Aorta (tissue), 5 donors: ENCODE results near the gene ZNF280C. TPM values are rescaled to one million over a fixed set of nuclear protein-coding genes. Genes with fewer than 3 reads are reported as not detected.
"Not testable (repeated sequence)": the region's sequence is repeated elsewhere in the genome, so short reads cannot be mapped to it uniquely, and the experiment has no call there.

Experiments used
- ATAC-seq: fragments of 200-7000 bp; cut with Tn5 transposase; one replicate; pipeline ENCODE4 v1.9.1; 2022; ENCODE audit warnings: moderate library complexity; ENCODE audit not compliant: low FRiP score
- DNase-seq, 2 donors: peaks; one replicate each; pipeline ENCODE4 v3.0.0-alpha.2; 2020
- H3K27ac ChIP-seq, 2 donors: one replicate each; pipeline ENCODE4 v1.5.1; 2013; ENCODE audit warnings: low read length in 2 of 2, mild to moderate bottlenecking in 2 of 2, moderate library complexity in 2 of 2, control low read depth in 1 of 2, inconsistent platforms in 1 of 2, low read depth in 1 of 2
- H3K27me3 ChIP-seq, 2 donors: one replicate each; pipeline ENCODE4 v1.6.1; 2013; ENCODE audit warnings: control low read depth in 1 of 2, low read length in 1 of 2, mild to moderate bottlenecking in 1 of 2, moderate library complexity in 1 of 2; ENCODE audit not compliant: insufficient read depth in 2 of 2, control insufficient read depth in 1 of 2
- H3K36me3 ChIP-seq, 2 donors: one replicate each; pipeline ENCODE4 v1.6.1; 2013; ENCODE audit warnings: control low read depth in 1 of 2, low read length in 1 of 2, mild to moderate bottlenecking in 1 of 2; ENCODE audit not compliant: insufficient read depth in 2 of 2, control insufficient read depth in 1 of 2
- H3K4me1 ChIP-seq, 2 donors: one replicate each; pipeline ENCODE4 v1.6.1; 2013; ENCODE audit warnings: low read length in 2 of 2, control low read depth in 1 of 2, mild to moderate bottlenecking in 1 of 2, moderate library complexity in 1 of 2; ENCODE audit not compliant: insufficient read depth in 2 of 2, control insufficient read depth in 1 of 2
- H3K4me3 ChIP-seq, 2 donors: one replicate each; pipeline ENCODE4 v1.5.1; 2013; ENCODE audit warnings: low read length in 2 of 2, control low read depth in 1 of 2, mild to moderate bottlenecking in 1 of 2
- H3K9me3 ChIP-seq: one replicate; pipeline ENCODE4 v1.6.1; 2013; ENCODE audit warnings: mild to moderate bottlenecking, low read length; ENCODE audit not compliant: control insufficient read depth
- WGBS, 2 donors: extraction: QIAGEN DNeasy Blood & Tissue Kit; methylation state at CpG; one replicate each; pipeline ENCODE4 v1.1.7; 2013; 5-methylcytosine and 5-hydroxymethylcytosine counted together
- intact Hi-C, 2 donors: fragments of 100-400 bp; cut with DNase I; formaldehyde crosslinking; loops; one replicate each; pipeline versions ENCODE4 v1.14.2 to v1.15.0; 2022
- polyA plus RNA-seq, 2 donors: library from polyadenylated mRNA; stranded (reverse); fragments of 200-250 nt; gene quantifications; one replicate each; pipeline ENCODE4 v1.2.3, GENCODE V29; 2013
- total RNA-seq, 2 donors: library from RNA; stranded (reverse); fragmentation: NEBNext Ultra II Directional; extraction: Animal tissue kit (Norgen Biotek cat#: 25700); gene quantifications; one replicate each; pipeline ENCODE4 v1.2.1, GENCODE V29; 2021
- donor health status: healthy with polysubstance abuse.
- donor health status: Bipolar disorder and iron deficiency.
- donor health status: DM: no; HTN: no; CAD: no.
- donor health status: DM: no; HTN: no; CAD: no.
- donor health status: DM: yes; HTN: yes; CAD: no.

Gene ZNF280C
- total and polyA plus RNA-seq, 4 donors, result 0.75 to 5.0 (median 3.0) TPM

- intact Hi-C loops, result no loop called here
- DNase-seq, result no peak
- 48 to 58% methylated on average over 5 of the region's 5 CpGs for WGBS, 2 donors
- Histone ChIP-seq H3K36me3 (no peaks in the 10 kb centered on the region), H3K27ac (no peak overlapping the region), H3K4me3 (no peak overlapping the region), H3K27me3 (no peaks in the 10 kb centered on the region), H3K4me1 (no peaks in the 10 kb centered on the region), H3K9me3 (no peaks in the 10 kb centered on the region)
- ATAC-seq, result no peak
Measured at GRCh38 chrX:130295519-130296296, 27.0 kb upstream of the ZNF280C start.

- 80% methylated on average over 11 of the region's 11 CpGs for WGBS, 2 donors
- DNase-seq (no peak), ATAC-seq (no peak)
- Histone ChIP-seq H3K27ac (no peak overlapping the region), H3K4me3 (no peak overlapping the region), H3K36me3 (no peaks in the 10 kb centered on the region), H3K27me3 (no peaks in the 10 kb centered on the region), H3K9me3 (no peaks in the 10 kb centered on the region), H3K4me1 (no peaks in the 10 kb centered on the region)
- intact Hi-C loops, result no loop called here
Measured at GRCh38 chrX:130287071-130287770, 18.5 kb upstream of the ZNF280C start.

GRCh38 chrX:130285710-130286109 lies 17.0 kb upstream of the ZNF280C start:
- WGBS, 2 donors, result 57 to 86% methylated on average over 2 of the region's 2 CpGs
- no peak overlapping the region for H3K4me3 ChIP-seq
- H3K9me3 ChIP-seq, result no peaks in the 10 kb centered on the region
- H3K27me3 ChIP-seq, result no peaks in the 10 kb centered on the region
- DNase-seq (no peak), ATAC-seq (no peak)
- H3K36me3 ChIP-seq, result no peaks in the 10 kb centered on the region
- no peaks in the 10 kb centered on the region for H3K4me1 ChIP-seq
- no peak overlapping the region for H3K27ac ChIP-seq
- intact Hi-C loops, result no loop called here

- ATAC-seq, result no peak
- intact Hi-C loops, result no loop called here
- 75 to 91% methylated on average over 3 of the region's 3 CpGs for WGBS, 2 donors
Measured at GRCh38 chrX:130285069-130285620, 16.4 kb upstream of the ZNF280C start.

GRCh38 chrX:130282151-130282550 lies 13.5 kb upstream of the ZNF280C start:
- Histone ChIP-seq H3K36me3 (no peaks in the 10 kb centered on the region), H3K27ac (no peak overlapping the region), H3K9me3 (no peaks in the 10 kb centered on the region), H3K27me3 (no peaks in the 10 kb centered on the region), H3K4me3 (no peak overlapping the region), H3K4me1 (no peaks in the 10 kb centered on the region)
- intact Hi-C loops, result no loop called here
- no peak for ATAC-seq
- WGBS, 2 donors, result 73 to 90% methylated on average over 3 of the region's 3 CpGs
- no peak for DNase-seq

More at GRCh38 chrX:130285069-130285620, 16.4 kb upstream of the ZNF280C start:
- DNase-seq, result no peak
- H3K27ac ChIP-seq, result no peak overlapping the region
- no peak overlapping the region for H3K4me3 ChIP-seq
- no peaks in the 10 kb centered on the region for H3K27me3 ChIP-seq
- no peaks in the 10 kb centered on the region for H3K9me3 ChIP-seq
- H3K36me3 ChIP-seq, result no peaks in the 10 kb centered on the region
- H3K4me1 ChIP-seq, result no peaks in the 10 kb centered on the region

- ATAC-seq (no peak), DNase-seq (no peak)
- no peak overlapping the region for H3K4me3 ChIP-seq
- H3K36me3 ChIP-seq, result no peaks in the 10 kb centered on the region
- intact Hi-C loops, result no loop called here
- 42 to 72% methylated on average over 3 of the region's 3 CpGs for WGBS, 2 donors
- no peaks in the 10 kb centered on the region for H3K9me3 ChIP-seq
- H3K27me3 ChIP-seq, result no peaks in the 10 kb centered on the region
- no peak overlapping the region for H3K27ac ChIP-seq
- H3K4me1 ChIP-seq, result no peaks in the 10 kb centered on the region
Measured at GRCh38 chrX:130280901-130281300, 12.2 kb upstream of the ZNF280C start.

- H3K36me3 ChIP-seq, H3K27ac ChIP-seq, H3K4me3 ChIP-seq, H3K27me3 ChIP-seq, H3K4me1 ChIP-seq, ATAC-seq, DNase-seq, intact Hi-C loops, H3K9me3 ChIP-seq: not testable (repeated sequence)
- WGBS, 2 donors, result 79 to 87% methylated on average over 2 of the region's 2 CpGs
Measured at GRCh38 chrX:130272253-130272652, 3.6 kb upstream of the ZNF280C start.

GRCh38 chrX:130269391-130269790 lies 692 bp upstream of the ZNF280C start:
- H3K9me3 ChIP-seq, intact Hi-C loops, H3K27me3 ChIP-seq, H3K4me3 ChIP-seq, DNase-seq, ATAC-seq, H3K36me3 ChIP-seq, H3K4me1 ChIP-seq, H3K27ac ChIP-seq: not testable (repeated sequence)
- 92 to 97% methylated on average over 12 of the region's 12 CpGs for WGBS, 2 donors
